OCI-LY3 (cell line): Measurements from ENCODE around the gene ASTN2.

Experiments
- H2AFZ ChIP-seq: fragments of 200-600, 300-600 bp; shearing (Covaris generic); 2 replicates; pipeline ENCODE4 v1.6.0; 2014; ENCODE audit warnings: antibody characterized with exemption, low read depth, low read length
- H3K27ac ChIP-seq: fragments of 200-600, 300-600 bp; sonication (generic); 2 replicates; pipeline ENCODE4 v1.5.1; 2014; ENCODE audit warnings: mild to moderate bottlenecking, low read length, moderate library complexity, mixed read lengths
- H3K27me3 ChIP-seq: fragments of 200-600, 300-600 bp; sonication (generic); 2 replicates; pipeline ENCODE4 v1.6.1; 2014; ENCODE audit warnings: low read depth, low read length, mixed read lengths
- H3K36me3 ChIP-seq: fragments of 200-600, 300-600 bp; sonication (generic); replicated peaks from 2 replicates; pipeline ENCODE3; 2014; ENCODE audit warnings: low read depth, low read length, mixed read lengths
- H3K4me1 ChIP-seq: fragments of 300-600, 200-600 bp; sonication (generic); 2 replicates; pipeline ENCODE4 v1.6.1; 2014; ENCODE audit warnings: low read length, mixed read lengths
- H3K4me2 ChIP-seq: fragments of 200-600, 300-600 bp; sonication (generic); 2 replicates; pipeline ENCODE4 v1.6.1; 2014; ENCODE audit warnings: low read length, mixed read lengths
- H3K4me3 ChIP-seq: fragments of 300-600, 200-600 bp; sonication (generic); 2 replicates; pipeline ENCODE4 v1.5.1; 2014; ENCODE audit warnings: antibody characterized with exemption, mild to moderate bottlenecking, low read length, moderate library complexity
- H3K79me2 ChIP-seq: fragments of 300-600, 200-600 bp; shearing (Covaris generic); 2 replicates; pipeline ENCODE4 v1.6.1; 2014; ENCODE audit warnings: mild to moderate bottlenecking, low read length, mixed read lengths
- H3K9ac ChIP-seq: fragments of 300-600, 200-600 bp; shearing (Covaris generic); 2 replicates; pipeline ENCODE4 v1.6.0; 2014; ENCODE audit warnings: mild to moderate bottlenecking, low read length, moderate library complexity
- H3K9me3 ChIP-seq: fragments of 200-600, 300-600 bp; shearing (Covaris generic); 2 replicates; pipeline ENCODE4 v1.6.1; 2014; ENCODE audit warnings: low read length, mixed read lengths; ENCODE audit not compliant: insufficient read depth
- H4K20me1 ChIP-seq: fragments of 200-600, 300-600 bp; sonication (generic); 2 replicates; pipeline ENCODE4 v1.6.1; 2016; ENCODE audit warnings: low read length, mixed read lengths; ENCODE audit not compliant: insufficient read depth
- EZH2phosphoT487 ChIP-seq: fragments of 200-600 bp; shearing (Covaris generic); IDR thresholded peaks from 2 replicates; pipeline ENCODE4 v1.6.1; 2018; ENCODE audit warnings: antibody characterized with exemption, mixed run types, low read depth
- TF ChIP-seq, protein P1 (sequence below): fragments of 200-600, 300-600 bp; sonication (generic); IDR thresholded peaks from 2 replicates; pipeline ENCODE4 v1.5.1; 2014; ENCODE audit warnings: antibody characterized with exemption, low read length, low read depth

The ASTN2 gene

DNA sequence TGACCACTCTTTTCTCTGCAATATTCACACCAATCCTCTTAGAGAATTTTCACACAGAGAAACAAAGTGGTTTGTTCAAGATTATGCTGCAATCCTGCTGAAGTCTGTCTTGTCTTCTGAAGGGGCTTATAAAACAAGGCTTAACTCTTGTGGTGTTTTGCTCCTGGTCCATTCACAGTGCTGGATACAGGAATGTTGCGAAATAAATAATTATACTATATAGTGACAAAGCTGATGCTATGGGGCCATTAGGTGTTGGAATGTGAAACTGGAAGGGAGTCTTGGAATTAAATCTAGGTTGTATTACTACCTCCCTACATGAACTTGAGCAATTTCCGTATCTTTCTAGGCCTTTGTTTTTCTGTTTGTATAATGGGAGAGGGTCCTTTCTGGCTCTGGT lies 557.5 kb downstream of the ASTN2 start:
- H3K4me3 ChIP-seq = no peak overlapping the region
- TF ChIP-seq, protein P1, sequence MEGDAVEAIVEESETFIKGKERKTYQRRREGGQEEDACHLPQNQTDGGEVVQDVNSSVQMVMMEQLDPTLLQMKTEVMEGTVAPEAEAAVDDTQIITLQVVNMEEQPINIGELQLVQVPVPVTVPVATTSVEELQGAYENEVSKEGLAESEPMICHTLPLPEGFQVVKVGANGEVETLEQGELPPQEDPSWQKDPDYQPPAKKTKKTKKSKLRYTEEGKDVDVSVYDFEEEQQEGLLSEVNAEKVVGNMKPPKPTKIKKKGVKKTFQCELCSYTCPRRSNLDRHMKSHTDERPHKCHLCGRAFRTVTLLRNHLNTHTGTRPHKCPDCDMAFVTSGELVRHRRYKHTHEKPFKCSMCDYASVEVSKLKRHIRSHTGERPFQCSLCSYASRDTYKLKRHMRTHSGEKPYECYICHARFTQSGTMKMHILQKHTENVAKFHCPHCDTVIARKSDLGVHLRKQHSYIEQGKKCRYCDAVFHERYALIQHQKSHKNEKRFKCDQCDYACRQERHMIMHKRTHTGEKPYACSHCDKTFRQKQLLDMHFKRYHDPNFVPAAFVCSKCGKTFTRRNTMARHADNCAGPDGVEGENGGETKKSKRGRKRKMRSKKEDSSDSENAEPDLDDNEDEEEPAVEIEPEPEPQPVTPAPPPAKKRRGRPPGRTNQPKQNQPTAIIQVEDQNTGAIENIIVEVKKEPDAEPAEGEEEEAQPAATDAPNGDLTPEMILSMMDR = no peak
- TF ChIP-seq EZH2phosphoT487 = no peak
- H3K9ac ChIP-seq = no peak overlapping the region
- H3K4me1 ChIP-seq = no peaks in the 10 kb centered on the region
- no peaks in the 10 kb centered on the region for H3K79me2 ChIP-seq
- peaks cover 6% of the 10 kb centered on the region for H3K27me3 ChIP-seq
- no peak overlapping the region for H3K4me2 ChIP-seq
- H4K20me1 ChIP-seq = no peaks in the 10 kb centered on the region
- H3K36me3 ChIP-seq = no peaks in the 10 kb centered on the region
- no peaks in the 10 kb centered on the region for H3K9me3 ChIP-seq
- no peak overlapping the region for H3K27ac ChIP-seq
- H2AFZ ChIP-seq = no peak overlapping the region

DNA sequence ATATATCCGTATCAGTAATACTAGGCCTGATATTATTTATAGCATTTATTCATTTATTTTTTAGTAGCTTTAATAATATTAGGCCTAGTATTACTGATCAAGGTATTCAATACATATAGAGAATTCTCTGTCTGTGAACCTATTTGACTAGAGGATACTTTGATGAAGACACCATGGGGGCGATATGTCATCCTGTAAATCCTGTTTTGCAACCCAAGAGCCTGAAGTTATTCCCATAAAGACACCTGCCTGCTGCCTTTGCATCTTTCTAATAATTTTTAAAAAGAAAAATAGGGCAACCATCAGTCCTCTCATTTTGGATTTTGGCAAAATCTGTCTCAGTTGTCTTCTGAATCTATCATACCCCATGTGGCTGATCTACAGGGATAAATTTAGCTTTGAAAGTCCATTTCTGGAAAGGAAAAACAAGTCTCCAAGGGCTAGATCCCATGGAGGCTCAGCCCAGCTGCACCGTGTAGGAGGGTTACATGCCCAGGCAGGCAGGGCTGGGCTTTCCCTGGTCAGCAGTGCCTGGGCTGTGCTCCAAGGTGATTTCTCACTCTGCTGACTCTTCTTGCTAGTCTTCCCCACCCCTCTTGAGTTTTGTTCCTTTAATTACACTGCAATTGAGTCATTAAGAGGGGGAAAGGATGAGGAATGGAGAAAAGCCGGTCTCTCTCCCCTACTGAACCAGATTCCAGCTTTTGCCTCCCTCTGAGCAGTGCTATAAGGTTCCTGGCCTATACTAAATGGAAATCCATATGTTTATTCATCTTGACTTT lies 558.8 kb downstream of the ASTN2 start:
- H4K20me1 ChIP-seq = no peaks in the 10 kb centered on the region
- no peak overlapping the region for H2AFZ ChIP-seq
- no peaks in the 10 kb centered on the region for H3K9me3 ChIP-seq
- no peaks in the 10 kb centered on the region for H3K36me3 ChIP-seq
- H3K27me3 ChIP-seq = peaks cover 8% of the 10 kb centered on the region; the same call in 1 of the 2 replicates
- TF ChIP-seq EZH2phosphoT487 = no peak
- TF ChIP-seq, protein P1 = no peak
- no peak overlapping the region for H3K4me3 ChIP-seq
- H3K79me2 ChIP-seq = no peaks in the 10 kb centered on the region
- no peak overlapping the region for H3K27ac ChIP-seq
- no peak overlapping the region for H3K4me2 ChIP-seq
- H3K9ac ChIP-seq = no peak overlapping the region
- no peaks in the 10 kb centered on the region for H3K4me1 ChIP-seq

DNA sequence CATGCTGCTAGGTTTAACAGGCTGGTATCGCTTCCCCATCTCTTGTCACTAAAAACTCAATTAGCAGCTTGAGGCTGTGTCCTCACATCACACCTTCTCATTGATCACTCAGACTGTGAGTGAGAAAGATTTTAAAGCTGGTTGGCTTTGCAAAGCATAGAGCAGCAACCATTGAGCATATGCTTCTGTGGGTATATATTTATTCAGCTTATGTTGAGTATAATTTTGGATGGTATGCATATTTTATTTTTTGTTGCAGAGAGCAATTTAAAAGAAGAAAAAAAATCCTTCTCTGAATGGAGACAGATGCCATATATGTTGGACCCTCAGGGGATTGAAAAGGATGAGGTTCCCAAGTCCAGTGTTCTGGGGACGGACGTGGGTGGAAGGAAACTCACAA lies 565.1 kb downstream of the ASTN2 start:
- no peak overlapping the region for H3K4me2 ChIP-seq
- no peak overlapping the region for H2AFZ ChIP-seq
- H3K27ac ChIP-seq = no peak overlapping the region
- H3K4me1 ChIP-seq = no peaks in the 10 kb centered on the region
- TF ChIP-seq, protein P1 = no peak
- TF ChIP-seq EZH2phosphoT487 = no peak
- peaks cover 24% of the 10 kb centered on the region for H3K27me3 ChIP-seq
- no peaks in the 10 kb centered on the region for H3K36me3 ChIP-seq
- no peaks in the 10 kb centered on the region for H3K9me3 ChIP-seq
- H3K9ac ChIP-seq = no peak overlapping the region
- no peaks in the 10 kb centered on the region for H4K20me1 ChIP-seq
- H3K4me3 ChIP-seq = no peak overlapping the region
- no peaks in the 10 kb centered on the region for H3K79me2 ChIP-seq

DNA sequence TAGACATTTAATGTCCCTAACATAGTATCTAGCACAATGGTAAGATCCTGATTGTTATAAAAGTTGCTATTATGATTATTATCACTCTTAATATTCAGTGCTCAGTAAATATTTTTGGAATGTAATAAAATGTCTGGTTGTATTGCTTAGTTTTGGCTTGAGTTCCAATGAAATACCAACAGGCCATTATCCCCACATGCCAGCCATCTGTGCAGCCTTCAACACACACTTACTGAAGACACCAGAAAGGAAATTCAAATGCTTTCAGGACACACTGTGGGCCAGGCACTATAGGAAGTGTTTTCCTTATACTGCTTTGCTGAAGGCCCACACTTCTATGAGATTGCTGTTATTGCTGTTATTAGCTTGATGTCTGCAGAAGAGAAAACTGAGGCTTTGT lies 570.2 kb downstream of the ASTN2 start:
- Histone ChIP-seq H3K27me3 (peaks cover 6% of the 10 kb centered on the region), H3K79me2 (no peaks in the 10 kb centered on the region), H3K4me2 (no peak overlapping the region), H3K9me3 (no peaks in the 10 kb centered on the region), H4K20me1 (no peaks in the 10 kb centered on the region), H3K4me3 (no peak overlapping the region), H3K9ac (no peak overlapping the region), H3K36me3 (no peaks in the 10 kb centered on the region), H2AFZ (no peak overlapping the region), H3K27ac (no peak overlapping the region), H3K4me1 (no peaks in the 10 kb centered on the region)
- TF ChIP-seq, protein P1 = no peak
- TF ChIP-seq EZH2phosphoT487 = no peak
